Measurements from ENCODE around the gene SDF4.

The SDF4 gene

DNA sequence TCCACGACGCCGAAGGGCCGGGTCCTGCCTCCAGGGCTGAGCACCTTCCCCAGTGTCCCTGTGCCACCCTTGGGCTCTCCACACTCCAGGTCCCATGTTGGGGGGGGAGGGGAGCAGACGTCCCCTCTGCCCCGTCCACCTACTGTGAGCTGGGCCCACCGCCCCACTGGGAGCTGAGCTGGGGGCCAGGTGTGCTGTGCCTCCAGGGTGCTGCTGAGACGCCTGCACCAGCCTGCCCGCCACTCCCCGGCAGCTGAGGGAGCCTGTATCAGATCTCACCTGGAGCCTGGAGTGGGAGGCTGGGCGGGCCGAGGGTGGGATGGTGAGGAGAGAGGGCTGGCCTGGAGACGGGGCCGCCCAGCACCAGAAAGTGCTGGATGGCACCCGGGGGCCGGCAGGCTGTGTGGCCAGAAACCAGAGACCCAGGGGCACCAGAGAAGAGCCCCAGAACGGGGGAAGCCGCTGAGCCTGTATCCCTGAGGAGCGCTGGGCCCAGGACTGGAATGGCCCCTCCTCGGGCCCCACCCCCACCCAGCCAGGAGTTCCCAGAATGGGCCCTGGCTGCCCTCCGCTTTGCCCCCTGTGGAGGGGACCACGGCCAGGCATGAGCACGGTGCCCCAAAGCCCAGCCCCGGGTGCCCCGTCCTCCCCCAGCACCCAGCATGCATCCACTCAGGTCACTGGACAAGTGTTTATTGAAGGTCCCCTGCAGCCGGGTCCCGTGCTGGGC, 28.8 kb downstream of the SDF4 start:
- Histone ChIP-seq H3K79me2 (ENCODE audit: insufficient read depth, low read length) (no peaks in the 10 kb centered on the region), H4K20me1 (ENCODE audit: insufficient read depth, low read length) (no peaks in the 10 kb centered on the region), H3K4me2 (ENCODE audit: low read length) (no peak overlapping the region), H3K27me3 (ENCODE audit: insufficient read depth, low read length) (peaks cover 14% of the 10 kb centered on the region), H2AFZ (ENCODE audit: low read length) (no peak overlapping the region), H3K4me3 (ENCODE audit: low read depth, low read length, poor library complexity, severe bottlenecking) (no peak overlapping the region), H3K9me2 (ENCODE audit: low read depth, low read length) (no peaks in the 10 kb centered on the region), H3K27ac (ENCODE audit: low read depth, low read length, poor library complexity, severe bottlenecking) (no peak overlapping the region), H3K9ac (ENCODE audit: low read length) (no peak overlapping the region), H3K9me3 (ENCODE audit: low read length) (no peaks in the 10 kb centered on the region), H3K4me1 (ENCODE audit: insufficient read depth, low read length, severe bottlenecking) (no peaks in the 10 kb centered on the region), H3K36me3 (ENCODE audit: insufficient read depth, low read length) (no peaks in the 10 kb centered on the region), H3F3A (ENCODE audit: insufficient read depth, low read length) (no peaks in the 10 kb centered on the region)
- TF ChIP-seq, protein P1, sequence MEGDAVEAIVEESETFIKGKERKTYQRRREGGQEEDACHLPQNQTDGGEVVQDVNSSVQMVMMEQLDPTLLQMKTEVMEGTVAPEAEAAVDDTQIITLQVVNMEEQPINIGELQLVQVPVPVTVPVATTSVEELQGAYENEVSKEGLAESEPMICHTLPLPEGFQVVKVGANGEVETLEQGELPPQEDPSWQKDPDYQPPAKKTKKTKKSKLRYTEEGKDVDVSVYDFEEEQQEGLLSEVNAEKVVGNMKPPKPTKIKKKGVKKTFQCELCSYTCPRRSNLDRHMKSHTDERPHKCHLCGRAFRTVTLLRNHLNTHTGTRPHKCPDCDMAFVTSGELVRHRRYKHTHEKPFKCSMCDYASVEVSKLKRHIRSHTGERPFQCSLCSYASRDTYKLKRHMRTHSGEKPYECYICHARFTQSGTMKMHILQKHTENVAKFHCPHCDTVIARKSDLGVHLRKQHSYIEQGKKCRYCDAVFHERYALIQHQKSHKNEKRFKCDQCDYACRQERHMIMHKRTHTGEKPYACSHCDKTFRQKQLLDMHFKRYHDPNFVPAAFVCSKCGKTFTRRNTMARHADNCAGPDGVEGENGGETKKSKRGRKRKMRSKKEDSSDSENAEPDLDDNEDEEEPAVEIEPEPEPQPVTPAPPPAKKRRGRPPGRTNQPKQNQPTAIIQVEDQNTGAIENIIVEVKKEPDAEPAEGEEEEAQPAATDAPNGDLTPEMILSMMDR (IDR thresholded peaks at IDR 0.05; ENCODE audit: low read length): no peak
- no peak for TF ChIP-seq EZH2 (IDR thresholded peaks at IDR 0.05; ENCODE audit: borderline replicate concordance, low read length)

DNA sequence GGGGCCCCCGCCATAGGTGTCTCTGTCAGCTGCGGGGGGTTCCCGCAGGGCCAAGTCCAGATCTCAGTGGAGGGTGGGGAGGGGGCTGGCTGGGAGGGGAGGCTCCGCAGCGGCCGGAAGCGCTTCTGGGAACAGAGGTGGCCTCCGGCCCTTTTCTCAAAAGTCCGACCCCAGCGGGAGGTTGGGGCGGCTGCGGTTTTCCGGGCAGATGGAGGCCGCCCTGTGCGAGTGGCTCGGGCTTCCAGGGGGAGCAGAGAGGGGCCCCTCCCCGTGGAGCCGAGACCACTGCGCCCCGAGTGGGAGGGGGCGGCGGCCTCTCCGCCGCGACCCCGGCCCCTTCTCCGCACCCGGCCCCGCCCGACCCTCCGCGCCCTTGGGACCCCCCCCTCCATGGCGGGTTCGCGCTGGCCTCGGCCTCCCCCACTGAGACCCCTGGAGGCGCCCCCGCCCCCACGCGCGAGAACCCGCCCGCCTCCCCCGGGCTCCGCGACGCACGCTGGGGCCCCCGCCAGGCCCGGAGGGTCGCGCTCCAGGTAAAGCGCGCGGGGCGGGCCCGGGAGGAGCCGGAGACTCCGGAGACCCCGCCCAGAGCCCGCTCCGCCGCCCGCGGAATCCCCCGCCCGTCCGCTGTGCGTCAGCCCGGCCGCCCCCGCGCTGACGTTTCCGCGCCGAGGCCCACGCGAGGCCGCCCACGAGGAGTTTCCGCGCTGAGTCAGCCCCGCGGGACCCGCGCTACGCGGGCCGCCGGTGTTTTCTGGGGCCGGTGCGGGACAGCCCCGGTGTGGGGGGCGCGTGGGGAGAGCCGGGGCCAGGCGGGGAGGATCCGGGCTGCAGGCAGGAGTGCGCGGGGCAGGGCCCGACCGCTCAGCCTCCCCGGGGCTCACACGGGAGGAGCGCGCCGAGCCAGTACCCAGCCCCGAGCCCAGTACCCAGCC, 30.7 kb downstream of the SDF4 start:
- Histone ChIP-seq H3F3A (ENCODE audit: insufficient read depth, low read length) (no peaks in the 10 kb centered on the region), H3K27me3 (ENCODE audit: insufficient read depth, low read length) (peaks cover 14% of the 10 kb centered on the region; the same call in 1 of the 2 replicates), H3K9ac (ENCODE audit: low read length) (no peak overlapping the region), H3K4me2 (ENCODE audit: low read length) (no peak overlapping the region), H4K20me1 (ENCODE audit: insufficient read depth, low read length) (no peaks in the 10 kb centered on the region), H2AFZ (ENCODE audit: low read length) (no peak overlapping the region), H3K9me3 (ENCODE audit: low read length) (no peaks in the 10 kb centered on the region), H3K9me2 (ENCODE audit: low read depth, low read length) (no peaks in the 10 kb centered on the region), H3K27ac (ENCODE audit: low read depth, low read length, poor library complexity, severe bottlenecking) (no peak overlapping the region), H3K36me3 (ENCODE audit: insufficient read depth, low read length) (no peaks in the 10 kb centered on the region), H3K79me2 (ENCODE audit: insufficient read depth, low read length) (no peaks in the 10 kb centered on the region), H3K4me3 (ENCODE audit: low read depth, low read length, poor library complexity, severe bottlenecking) (no peak overlapping the region), H3K4me1 (ENCODE audit: insufficient read depth, low read length, severe bottlenecking) (no peaks in the 10 kb centered on the region)
- TF ChIP-seq, protein P1 (IDR thresholded peaks at IDR 0.05; ENCODE audit: low read length): no peak
- TF ChIP-seq EZH2 (IDR thresholded peaks at IDR 0.05; ENCODE audit: borderline replicate concordance, low read length): no peak

DNA sequence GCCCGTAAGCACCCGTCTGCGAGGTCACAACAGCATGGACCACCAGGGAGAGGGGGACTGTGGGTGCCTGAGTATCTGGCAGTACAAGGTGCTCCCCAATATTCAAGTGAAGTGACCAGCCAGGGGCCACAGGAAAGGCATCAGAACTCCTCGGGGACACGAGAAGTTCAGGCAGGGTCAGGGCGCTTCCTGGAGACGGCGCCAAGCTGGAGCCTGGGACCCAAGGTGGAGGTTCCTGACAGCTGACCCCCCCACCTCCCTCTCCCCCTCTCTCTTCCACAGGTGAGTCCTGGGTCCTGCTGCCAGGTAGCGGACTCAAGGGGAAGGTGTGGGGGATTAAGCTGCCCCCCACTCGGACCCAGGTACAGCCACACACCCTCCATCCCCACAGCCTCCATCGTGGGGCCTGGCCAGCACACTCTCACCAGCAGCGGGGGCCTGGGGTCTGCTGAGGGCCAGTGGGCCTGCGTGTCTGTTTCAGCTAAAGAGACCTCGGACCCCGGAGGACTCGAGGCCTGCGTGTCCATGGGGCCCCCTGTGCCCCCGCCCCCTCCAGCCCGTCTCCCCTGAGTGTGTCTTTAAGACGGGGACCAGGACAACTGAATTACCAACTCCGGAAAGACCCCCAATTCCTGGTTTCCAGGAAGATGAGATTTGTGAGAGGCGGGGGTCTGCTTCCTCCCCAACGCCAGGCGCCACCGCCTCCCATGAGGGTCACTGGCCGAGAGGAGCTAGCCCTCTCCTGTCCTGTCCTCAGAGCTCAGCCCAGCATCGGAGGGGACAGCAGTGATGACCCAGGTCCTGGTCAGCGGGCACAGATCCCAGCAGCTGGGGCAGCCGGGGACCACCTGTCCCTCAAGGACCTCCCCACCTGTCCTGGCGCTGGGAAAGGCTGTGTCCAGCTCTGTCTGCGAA, 31.6 kb downstream of the SDF4 start:
- TF ChIP-seq EZH2 (IDR thresholded peaks at IDR 0.05; ENCODE audit: borderline replicate concordance, low read length): no peak
- TF ChIP-seq, protein P1 (IDR thresholded peaks at IDR 0.05; ENCODE audit: low read length): no peak

More for the DNA sequence above, 31.6 kb downstream of the SDF4 start:
- no peak overlapping the region for H3K4me3 ChIP-seq (ENCODE audit: low read depth, low read length, poor library complexity, severe bottlenecking)
- H3K27ac ChIP-seq (ENCODE audit: low read depth, low read length, poor library complexity, severe bottlenecking): no peak overlapping the region
- no peak overlapping the region for H3K9ac ChIP-seq (ENCODE audit: low read length)
- no peaks in the 10 kb centered on the region for H3K79me2 ChIP-seq (ENCODE audit: insufficient read depth, low read length)
- H3K9me2 ChIP-seq (ENCODE audit: low read depth, low read length): no peaks in the 10 kb centered on the region
- no peaks in the 10 kb centered on the region for H3F3A ChIP-seq (ENCODE audit: insufficient read depth, low read length)
- no peak overlapping the region for H2AFZ ChIP-seq (ENCODE audit: low read length)
- H4K20me1 ChIP-seq (ENCODE audit: insufficient read depth, low read length): no peaks in the 10 kb centered on the region
- peaks cover 8% of the 10 kb centered on the region for H3K27me3 ChIP-seq (ENCODE audit: insufficient read depth, low read length)
- no peaks in the 10 kb centered on the region for H3K36me3 ChIP-seq (ENCODE audit: insufficient read depth, low read length)
- H3K4me2 ChIP-seq (ENCODE audit: low read length): no peak overlapping the region
- no peaks in the 10 kb centered on the region for H3K9me3 ChIP-seq (ENCODE audit: low read length)
- H3K4me1 ChIP-seq (ENCODE audit: insufficient read depth, low read length, severe bottlenecking): no peaks in the 10 kb centered on the region

All from OCI-LY1 (cell line).